ENCODE data around the gene SAMSN1. TPM values are rescaled to one million over a fixed set of nuclear protein-coding genes. Genes with fewer than 3 reads are reported as not detected.

SAMSN1 gene
- total and polyA plus RNA-seq, 9 of the 15 experiments (the other 6 are each of a cell fraction or from before 2014, with no cell fraction given), result 101 to 223 (median 159) TPM

GRCh38 chr21:14581902-14582457, 35.9 kb upstream of the SAMSN1 start (continued):
- TF ChIP-seq XRCC4 (IDR thresholded peaks at IDR 0.05; ENCODE audit: extremely low read depth, insufficient read depth, insufficient read length), result no peak
- no peak for TF ChIP-seq GTF2B (IDR thresholded peaks at IDR 0.05; ENCODE audit: extremely low read depth, insufficient read length)
- no peak for TF ChIP-seq KAT8 (IDR thresholded peaks at IDR 0.05; ENCODE audit: low read depth)
- TF ChIP-seq MGA (IDR thresholded peaks at IDR 0.05), result peak; percentile 55; the same call in 1 of the 2 replicates
- TF ChIP-seq NFXL1 (CRISPR knock-in tag; IDR thresholded peaks at IDR 0.05), result no peak
- peak; percentile 57; the same call in 1 of the 2 replicates for TF ChIP-seq EHMT2 (IDR thresholded peaks at IDR 0.05)
- no peak for TF ChIP-seq ZC3H8 (IDR thresholded peaks at IDR 0.05)
- no peak for TF ChIP-seq FOXP4 (CRISPR knock-in tag; IDR thresholded peaks at IDR 0.05; ENCODE audit: borderline replicate concordance)
- no peak for TF ChIP-seq NCOA4 (IDR thresholded peaks at IDR 0.05; ENCODE audit: partially characterized antibody)
- no peak for TF ChIP-seq POLR3A (IDR thresholded peaks at IDR 0.05; ENCODE audit: borderline replicate concordance, extremely low read depth, insufficient read depth, insufficient read length)
- no peak for TF ChIP-seq ZBTB26 (CRISPR knock-in tag; IDR thresholded peaks at IDR 0.05)
- TF ChIP-seq C11orf30 (IDR thresholded peaks at IDR 0.05; ENCODE audit: low read depth), result peak; percentile 41

All from K562 (cell line).